Hematopoietic multipotent progenitor cell (in vitro differentiated cells): ENCODE results near the gene RPL7A. TPM values are rescaled to one million over a fixed set of nuclear protein-coding genes. Genes with fewer than 3 reads are reported as not detected.
"Not testable (repeated sequence)": the region's sequence is repeated elsewhere in the genome, so short reads cannot be mapped to it uniquely, and the experiment has no call there.

Source experiments
- DNase-seq, 3 donors: peaks; one replicate each; pipeline ENCODE4 v3.0.0-alpha.2; 2011 to 2015; ENCODE audit warnings: low read depth in 2 of 3, low spot score in 2 of 3
- total RNA-seq: library from RNA; depleted of rRNA; stranded (reverse); fragments of >200 nt; gene quantifications from one replicate; pipeline ENCODE4 v1.2.3, GENCODE V29; 2012

The RPL7A gene
- total RNA-seq, 1 donor, result 3,489 TPM

GRCh38 chr9:133366435-133366834 is 18.4 kb downstream of the RPL7A start:
- no peak for DNase-seq

DNA sequence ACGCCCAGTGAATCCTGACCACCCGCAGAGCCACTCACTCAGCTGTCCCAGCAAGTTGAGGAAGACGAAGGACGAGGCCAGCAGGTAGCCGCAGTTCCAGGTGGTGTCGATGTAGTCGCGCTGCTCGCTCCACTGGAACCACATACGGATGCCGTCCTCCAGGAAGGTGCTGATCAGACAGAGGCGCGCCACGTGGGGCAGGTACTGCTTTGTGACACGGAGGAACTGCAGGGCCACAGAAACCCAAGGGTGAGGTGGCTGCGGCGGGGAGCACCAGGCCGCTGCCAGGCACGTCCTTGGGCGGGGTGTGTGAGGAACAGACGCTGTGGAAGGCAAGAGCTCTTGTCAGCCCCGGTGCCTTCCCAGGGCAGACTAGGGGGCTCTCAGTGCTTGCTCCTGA is 19.2 kb downstream of the RPL7A start:
- DNase-seq, result no peak

DNA sequence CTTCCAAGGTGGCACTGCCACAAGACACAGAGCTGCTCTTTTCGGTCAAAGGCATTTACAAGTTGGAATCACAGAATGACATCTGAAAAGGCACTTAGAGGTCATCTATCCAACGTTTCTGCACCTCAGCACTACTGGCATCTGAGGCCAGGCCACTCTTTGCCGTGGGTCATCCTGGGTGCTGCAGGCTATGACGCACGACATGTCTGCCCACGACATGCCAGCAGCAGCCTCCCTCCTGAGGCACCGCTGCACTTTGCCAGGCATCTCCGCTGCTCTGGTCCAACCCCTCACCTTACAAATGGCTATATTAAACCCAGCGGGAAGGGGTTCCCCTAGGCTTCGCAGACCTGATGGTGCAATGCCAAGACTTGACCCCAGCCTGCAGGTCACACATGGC is 19.8 kb downstream of the RPL7A start:
- no peak for DNase-seq

DNA sequence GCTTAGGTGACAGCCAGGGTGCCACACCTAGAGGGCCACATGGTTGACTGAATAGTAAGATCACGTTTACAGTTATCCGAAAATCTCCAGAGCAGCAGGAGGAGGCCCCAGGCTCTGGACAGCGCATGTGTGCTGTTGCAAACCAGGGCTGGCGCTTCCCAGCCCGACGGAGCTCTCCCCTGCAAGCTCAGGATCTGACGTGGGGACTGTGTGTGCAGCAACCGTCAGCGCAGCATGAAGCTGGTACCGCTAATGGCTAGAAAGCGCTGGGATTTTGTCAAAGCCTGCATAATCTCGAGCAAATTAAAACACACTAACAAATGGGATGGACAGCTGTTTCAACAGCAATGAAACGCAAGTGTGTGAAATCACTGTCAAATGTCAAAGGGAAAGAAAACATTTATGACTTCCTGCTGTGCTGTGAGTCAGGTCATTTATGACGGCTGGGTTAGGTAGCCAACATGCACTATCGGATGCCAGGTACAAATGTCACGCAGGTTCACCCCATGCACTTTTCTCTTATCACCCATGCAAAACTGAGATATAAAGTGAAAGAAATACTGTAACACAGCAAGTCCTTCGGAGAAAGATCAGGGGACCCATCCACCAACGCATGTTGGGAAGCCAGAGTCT is 20.3 kb downstream of the RPL7A start:
- DNase-seq, result no peak

GRCh38 chr9:133369422-133369821 is 21.4 kb downstream of the RPL7A start:
- DNase-seq, result no peak

DNA sequence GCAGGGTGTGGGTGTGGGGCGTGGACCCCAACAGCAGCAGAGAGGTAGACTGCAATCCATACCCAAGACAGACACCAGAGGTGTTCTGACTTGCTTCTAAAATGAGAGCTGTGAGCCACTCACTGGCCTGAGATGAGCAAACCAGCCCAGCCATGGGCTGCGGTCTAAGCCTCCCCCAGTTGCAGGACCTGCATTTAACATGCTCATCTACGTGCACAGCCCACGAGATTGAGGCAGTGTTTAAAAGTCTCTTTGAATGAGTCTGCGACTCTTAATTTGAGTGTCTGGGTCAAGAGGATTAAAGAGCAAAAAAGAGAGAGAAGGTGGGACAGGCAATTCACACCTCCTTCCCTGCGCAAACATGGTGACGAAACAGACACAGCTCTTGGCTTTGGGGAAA is 21.9 kb downstream of the RPL7A start:
- DNase-seq, result no peak

DNA sequence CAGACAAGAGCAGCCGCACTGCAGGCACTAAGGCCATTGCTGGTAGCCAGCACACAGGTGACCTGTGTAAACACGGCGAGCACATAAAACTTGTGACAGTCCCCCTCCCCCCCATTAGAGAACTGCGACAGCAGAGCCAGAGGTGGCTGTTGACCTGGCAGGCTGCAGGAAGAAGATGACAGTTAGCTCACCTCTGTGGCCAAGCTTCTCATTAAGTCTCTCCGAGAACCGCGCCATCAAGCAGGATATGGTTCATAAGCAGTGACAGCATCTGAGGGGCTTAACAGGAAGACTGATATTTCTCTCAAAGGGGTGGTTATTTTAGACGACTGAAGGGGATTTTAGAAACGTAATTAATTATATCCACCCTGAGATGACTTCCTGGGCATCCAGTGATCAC is 22.7 kb downstream of the RPL7A start:
- DNase-seq, result no peak

- peak in 2 of 3 donors; percentile 28 to 38 for DNase-seq
Measured at GRCh38 chr9:133371261-133371711, 23.3 kb downstream of the RPL7A start.

- no peak for DNase-seq
Measured at GRCh38 chr9:133372144-133372543, 24.1 kb downstream of the RPL7A start.

DNA sequence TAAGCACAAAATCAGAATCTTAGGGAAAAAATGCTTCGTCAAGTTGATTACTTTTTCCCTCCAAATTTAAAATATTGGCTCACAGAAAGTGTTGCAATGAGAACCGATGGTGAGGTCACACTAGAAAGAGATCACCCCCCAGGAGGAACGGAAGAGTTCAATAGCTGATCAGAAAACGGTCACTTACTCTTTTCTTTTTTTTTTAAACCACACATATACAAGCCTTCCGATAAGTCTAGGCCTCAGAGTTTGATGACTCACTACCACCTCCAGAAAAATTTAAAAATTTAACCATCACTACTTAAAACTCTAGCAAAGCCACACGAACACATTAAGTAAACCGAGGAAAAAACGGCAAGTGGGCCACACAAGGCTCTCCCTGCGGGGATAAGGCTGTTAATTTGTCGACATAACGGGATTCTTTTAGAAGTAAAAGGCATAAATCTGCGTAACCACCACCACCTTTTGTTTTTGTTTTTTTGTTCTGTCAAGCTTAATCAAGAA is 26.6 kb downstream of the RPL7A start:
- DNase-seq, result peak in 2 of 3 donors; percentile 45 to 49

- DNase-seq, result no peak
Measured at GRCh38 chr9:133375116-133375723, 27.2 kb downstream of the RPL7A start.

- DNase-seq, result peak; percentile 80 to 95 (median 94)
Measured at GRCh38 chr9:133375724-133376654, 28.0 kb downstream of the RPL7A start, which contains the start of the genes STKLD1 and SURF4. STKLD1 (plus strand) TSS chr9:133376366; CDS start chr9:133376474, 108 bp downstream. SURF4 (minus strand) TSS chr9:133376060; CDS start chr9:133375969, 91 bp downstream.

DNA sequence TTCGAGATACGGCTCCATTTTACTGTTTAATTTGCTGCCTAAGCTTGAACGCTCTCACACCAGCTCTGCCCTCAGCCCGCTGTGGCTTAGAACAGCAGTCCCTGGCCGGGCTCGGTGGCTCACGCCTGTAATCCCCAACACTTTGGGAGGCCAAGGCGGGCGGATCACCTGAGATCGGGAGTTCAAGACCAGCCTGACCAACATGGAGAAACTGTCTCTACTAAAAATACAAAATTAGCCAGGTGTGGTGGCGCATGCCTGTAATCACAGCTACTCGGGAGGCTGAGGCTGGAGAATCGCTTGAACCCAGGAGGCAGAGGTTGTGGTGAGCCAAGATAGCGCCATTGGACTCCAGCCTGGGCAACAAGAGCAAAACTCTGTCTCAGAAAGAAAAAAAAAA is 29.3 kb downstream of the RPL7A start:
- not testable (repeated sequence) for DNase-seq

DNA sequence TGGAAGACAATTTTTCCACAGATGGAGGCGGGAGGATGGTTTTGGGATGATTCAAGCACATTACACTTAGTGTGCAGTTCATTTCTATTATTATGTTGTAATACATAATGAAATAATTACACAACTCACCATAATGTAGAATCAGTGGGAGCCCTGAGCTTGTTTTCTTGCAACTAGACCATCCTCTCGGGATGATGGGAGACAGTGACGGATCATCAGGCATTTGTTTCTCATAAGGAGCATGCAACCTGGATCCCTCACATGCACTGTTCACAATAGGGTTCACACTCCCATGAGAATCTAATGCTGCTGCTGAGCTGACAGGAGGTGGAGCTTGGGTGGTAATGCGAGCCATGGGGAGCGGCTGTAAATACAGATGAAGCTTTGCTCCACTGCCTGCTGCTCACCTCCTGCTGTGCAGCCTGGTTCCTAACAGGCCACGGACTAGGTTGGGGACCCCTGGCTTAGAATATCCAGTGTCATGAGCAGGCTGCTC is 29.8 kb downstream of the RPL7A start:
- no peak for DNase-seq

DNA sequence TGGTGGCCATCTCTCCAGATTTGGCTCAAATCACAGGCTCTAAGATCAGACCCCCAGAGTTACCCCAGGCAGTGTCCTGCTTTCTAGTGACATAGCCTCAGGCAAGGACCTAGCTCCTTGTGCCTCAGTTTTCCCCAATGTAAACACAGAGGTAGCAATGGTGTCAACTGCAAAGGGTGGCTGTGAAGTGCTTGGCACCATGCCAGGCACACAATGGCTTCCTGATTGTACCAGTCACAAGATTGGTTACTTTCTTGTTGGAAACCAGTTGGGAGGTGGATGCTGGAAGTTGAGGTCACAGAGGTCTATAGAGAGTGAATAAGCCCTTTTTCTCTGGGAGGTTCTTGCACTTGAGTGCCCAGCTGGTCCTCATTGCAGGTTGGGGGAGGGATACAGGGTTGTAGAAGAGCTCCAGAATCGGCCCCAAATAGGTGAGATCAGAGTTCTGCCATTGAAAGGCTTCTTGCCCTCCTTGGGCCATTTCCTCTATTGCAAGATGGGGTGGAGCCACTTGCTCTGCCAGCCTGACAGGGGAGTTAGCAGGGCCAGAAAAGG is 30.5 kb downstream of the RPL7A start:
- DNase-seq, result no peak

DNA sequence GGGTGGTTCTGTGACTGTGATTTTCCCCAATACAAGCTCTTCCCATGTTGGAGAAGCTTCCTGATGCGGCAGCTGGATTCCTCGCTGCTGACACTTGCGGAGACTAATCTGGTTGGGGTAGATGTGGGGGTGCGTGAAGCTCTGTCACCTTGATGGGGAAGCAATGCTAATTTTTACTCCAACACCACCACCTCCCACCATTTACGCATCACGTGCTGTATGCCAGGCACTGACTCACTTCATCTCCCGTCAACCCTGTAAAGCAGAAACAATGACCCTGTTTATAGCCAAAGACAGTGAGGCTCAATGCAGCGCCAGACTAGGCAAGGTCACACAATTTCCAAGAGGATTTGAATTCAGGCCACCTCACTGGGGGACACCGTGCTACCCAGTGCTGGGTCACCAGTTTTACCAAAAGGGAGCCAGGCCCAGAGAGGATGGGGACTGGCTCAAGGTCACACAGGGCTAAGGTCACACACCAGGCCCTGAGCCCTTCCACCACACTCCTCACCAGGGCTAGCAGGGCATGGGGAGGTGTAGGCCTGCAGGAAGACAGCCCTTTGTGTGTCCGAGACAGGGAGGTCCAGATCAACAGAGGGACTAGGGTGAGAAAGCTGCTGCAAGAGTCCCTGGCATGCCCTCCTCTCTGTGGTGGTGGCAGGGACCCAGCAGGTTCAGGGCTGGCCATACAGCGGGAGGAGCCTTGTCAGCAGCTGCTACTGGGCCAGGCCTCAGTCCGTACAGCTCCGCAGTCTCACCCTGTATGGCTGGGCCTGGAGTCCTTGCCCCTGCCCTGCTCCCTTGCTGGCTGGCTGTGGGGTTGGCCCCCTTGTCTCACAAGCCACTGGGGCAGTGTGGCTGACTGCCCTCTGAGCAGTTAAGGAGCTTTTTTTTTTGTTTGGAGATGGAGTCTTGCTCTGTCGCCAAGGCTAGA is 31.4 kb downstream of the RPL7A start:
- DNase-seq, result no peak

- no peak for DNase-seq
Measured at GRCh38 chr9:133380734-133381133, 32.7 kb downstream of the RPL7A start.

- DNase-seq, result no peak
Measured at GRCh38 chr9:133382507-133383141, 34.6 kb downstream of the RPL7A start.

DNA sequence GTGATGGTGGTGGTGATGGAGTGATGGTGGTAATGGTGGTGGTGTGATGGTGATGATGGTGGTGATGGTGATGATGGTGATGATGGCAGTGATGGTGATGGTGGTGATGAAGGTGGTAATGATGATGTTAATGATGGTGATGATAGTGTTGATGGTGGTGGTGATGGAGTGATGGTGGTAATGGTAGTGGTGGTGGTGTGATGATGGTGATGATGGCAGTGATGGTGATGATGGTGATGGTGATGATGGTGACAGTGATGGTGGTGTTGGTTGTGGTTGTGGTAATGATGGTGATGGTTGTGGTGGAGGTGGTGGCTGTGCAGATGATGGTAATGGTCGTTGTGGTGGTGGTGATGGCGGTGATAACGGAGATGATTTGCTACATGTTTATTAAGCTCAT is 35.4 kb downstream of the RPL7A start:
- no peak for DNase-seq
